GM19193 (cell line): Measurements from ENCODE around the gene GAS7.

Experiments used
- POLR2A ChIP-seq: IDR thresholded peaks from 4 replicates; pipeline ENCODE4 v1.6.1; 2011; ENCODE audit not compliant: insufficient read depth, insufficient read length; ENCODE audit errors: extremely low read depth

GAS7 gene

GRCh38 chr17:10141436-10141835 lies 57.0 kb downstream of the GAS7 start:
- no peak for TF ChIP-seq POLR2A

- no peak for TF ChIP-seq POLR2A
Observed at GRCh38 chr17:10139577-10139976, 58.8 kb downstream of the GAS7 start.

GRCh38 chr17:10136258-10136981 lies 62.0 kb downstream of the GAS7 start:
- no peak for TF ChIP-seq POLR2A

GRCh38 chr17:10135539-10136257 lies 62.7 kb downstream of the GAS7 start:
- no peak for TF ChIP-seq POLR2A

- no peak for TF ChIP-seq POLR2A
Observed at GRCh38 chr17:10130677-10131076, 67.7 kb downstream of the GAS7 start.

- TF ChIP-seq POLR2A = no peak
Observed at GRCh38 chr17:10130263-10130662, 68.1 kb downstream of the GAS7 start.

GRCh38 chr17:10127819-10128425 lies 70.5 kb downstream of the GAS7 start:
- TF ChIP-seq POLR2A = no peak

GRCh38 chr17:10126616-10127501 lies 71.5 kb downstream of the GAS7 start:
- TF ChIP-seq POLR2A = no peak

GRCh38 chr17:10126276-10126615 lies 72.2 kb downstream of the GAS7 start:
- TF ChIP-seq POLR2A = no peak

- no peak for TF ChIP-seq POLR2A
Observed at GRCh38 chr17:10125531-10126275, 72.7 kb downstream of the GAS7 start.

GRCh38 chr17:10123093-10123492 lies 75.3 kb downstream of the GAS7 start:
- TF ChIP-seq POLR2A = no peak

- TF ChIP-seq POLR2A = no peak
Observed at GRCh38 chr17:10121971-10122707, 76.3 kb downstream of the GAS7 start.

- no peak for TF ChIP-seq POLR2A
Observed at GRCh38 chr17:10120749-10121148, 77.7 kb downstream of the GAS7 start.

GRCh38 chr17:10120109-10120485 lies 78.3 kb downstream of the GAS7 start:
- TF ChIP-seq POLR2A = no peak
